GM23338 (cell line): ENCODE data around the gene LCN6. TPM values are rescaled to one million over a fixed set of nuclear protein-coding genes. Genes with fewer than 3 reads are reported as not detected.

Experiments used
- ATAC-seq: fragments of 200-7000 bp; cut with Tn5 transposase; 3 replicates; pipeline ENCODE4 v1.9.1; 2020
- DNase-seq: peaks from one replicate; pipeline ENCODE4 v3.0.0-alpha.2; 2015; ENCODE audit warnings: low spot score
- H2AFZ ChIP-seq: fragments of 200-600 bp; sonication (generic); 2 replicates; pipeline ENCODE4 v1.8.0; 2016; ENCODE audit warnings: antibody characterized with exemption, mild to moderate bottlenecking, moderate library complexity
- H3F3A ChIP-seq: fragments of 200-600 bp; sonication (generic); replicated peaks from 2 replicates; pipeline ENCODE4 v1.8.0; 2017; ENCODE audit warnings: antibody characterized with exemption, mixed run types, low read depth
- H3K27ac ChIP-seq: fragments of 200-600 bp; sonication (generic); 2 replicates; pipeline ENCODE4 v1.6.1; 2016; ENCODE audit warnings: low read depth
- H3K27me3 ChIP-seq: fragments of 200-600 bp; sonication (generic); 2 replicates; pipeline ENCODE4 v1.8.0; 2016; ENCODE audit warnings: mild to moderate bottlenecking, mixed run types, moderate library complexity; ENCODE audit not compliant: insufficient read depth
- H3K36me3 ChIP-seq: fragments of 200-600 bp; sonication (generic); 2 replicates; pipeline ENCODE4 v1.8.0; 2016; ENCODE audit warnings: mild to moderate bottlenecking; ENCODE audit not compliant: insufficient read depth
- H3K4me1 ChIP-seq: fragments of 200-600 bp; sonication (generic); 2 replicates; pipeline ENCODE4 v1.8.0; 2016; ENCODE audit warnings: mild to moderate bottlenecking, moderate library complexity; ENCODE audit not compliant: insufficient read depth
- H3K4me2 ChIP-seq: fragments of 200-600 bp; sonication (generic); 2 replicates; pipeline ENCODE4 v1.7.1; 2017; ENCODE audit warnings: mixed run types
- H3K4me3 ChIP-seq: fragments of 200-600 bp; sonication (generic); 2 replicates; pipeline ENCODE4 v1.6.1; 2016; ENCODE audit warnings: mixed run types
- H3K79me2 ChIP-seq: fragments of 200-600 bp; sonication (generic); replicated peaks from 2 replicates; pipeline ENCODE4 v1.8.0; 2017; ENCODE audit warnings: mild to moderate bottlenecking; ENCODE audit not compliant: insufficient read depth
- H3K9me2 ChIP-seq: fragments of 200-600 bp; sonication (generic); 2 replicates; pipeline ENCODE4 v1.8.0; 2017; ENCODE audit not compliant: insufficient read depth
- H4K20me1 ChIP-seq: fragments of 200-600 bp; sonication (generic); replicated peaks from 2 replicates; pipeline ENCODE4 v1.8.0; 2017; ENCODE audit warnings: mild to moderate bottlenecking; ENCODE audit not compliant: insufficient read depth
- H3K27ac Mint-ChIP-seq: 2 replicates; pipeline ENCODE4 v1.8.0; 2020; ENCODE audit warnings: inconsistent platforms, mild to moderate bottlenecking, moderate library complexity, mixed read lengths
- H3K27me3 Mint-ChIP-seq: 3 replicates; pipeline ENCODE4 v1.8.0; 2022; ENCODE audit warnings: low read depth, mild to moderate bottlenecking, moderate library complexity, mixed read lengths, inconsistent platforms; ENCODE audit not compliant: insufficient read depth, poor library complexity
- H3K36me3 Mint-ChIP-seq: 3 replicates; pipeline ENCODE4 v1.8.0; 2021; ENCODE audit warnings: low read depth, mild to moderate bottlenecking, inconsistent platforms, moderate library complexity, mixed read lengths
- H3K4me1 Mint-ChIP-seq: 3 replicates; pipeline ENCODE4 v1.8.0; 2020; ENCODE audit warnings: mild to moderate bottlenecking, inconsistent platforms, mixed read lengths
- H3K4me3 Mint-ChIP-seq: 3 replicates; pipeline ENCODE4 v1.8.0; 2021; ENCODE audit warnings: moderate library complexity, mild to moderate bottlenecking, inconsistent platforms, mixed read lengths
- H3K9me3 Mint-ChIP-seq: 3 replicates; pipeline ENCODE4 v1.8.0; 2020; ENCODE audit warnings: moderate library complexity, mild to moderate bottlenecking, inconsistent platforms, mixed read lengths
- CREB1 ChIP-seq: fragments of 250-450 bp; sonication (Bioruptor Pico); IDR thresholded peaks from 2 replicates; pipeline ENCODE4 v1.5.0; 2020; ENCODE audit warnings: low read depth, mild to moderate bottlenecking, moderate library complexity
- EZH2 ChIP-seq: fragments of 200-600 bp; sonication (generic); IDR thresholded peaks from one replicate; pipeline ENCODE4 v1.8.0; 2017; ENCODE audit warnings: antibody characterized with exemption, mild to moderate bottlenecking, low read depth; ENCODE audit not compliant: unreplicated experiment
- EZH2phosphoT487 ChIP-seq: fragments of 200-600 bp; sonication (generic); IDR thresholded peaks from one replicate; pipeline ENCODE4 v1.8.1; 2018; ENCODE audit warnings: antibody characterized with exemption; ENCODE audit not compliant: unreplicated experiment
- JUNB ChIP-seq: IDR thresholded peaks from one replicate; pipeline ENCODE4 v1.6.1; 2016; ENCODE audit warnings: antibody characterized with exemption; ENCODE audit not compliant: unreplicated experiment
- NANOG ChIP-seq: IDR thresholded peaks from 2 replicates; pipeline ENCODE4 v1.6.1; 2016; ENCODE audit warnings: antibody characterized with exemption, borderline replicate concordance
- POLR2AphosphoS5 ChIP-seq: IDR thresholded peaks from 2 replicates; pipeline ENCODE4 v1.6.1; 2016; ENCODE audit warnings: antibody characterized with exemption, low read depth
- REST ChIP-seq: IDR thresholded peaks from one replicate; pipeline ENCODE4 v1.6.1; 2018; ENCODE audit warnings: antibody characterized with exemption; ENCODE audit not compliant: unreplicated experiment
- STAT1 ChIP-seq: IDR thresholded peaks from one replicate; pipeline ENCODE4 v1.6.1; 2016; ENCODE audit warnings: antibody characterized with exemption; ENCODE audit not compliant: unreplicated experiment
- ZNF114 ChIP-seq: fragments of 250-450 bp; sonication (Bioruptor Pico); IDR thresholded peaks from 2 replicates; pipeline ENCODE4 v1.5.0; 2020; ENCODE audit warnings: mild to moderate bottlenecking, moderate library complexity
- ZNF331 ChIP-seq: fragments of 250-450 bp; sonication (Bioruptor Pico); IDR thresholded peaks from 2 replicates; pipeline ENCODE4 v1.5.0; 2020; ENCODE audit warnings: low read depth, mild to moderate bottlenecking, moderate library complexity
- ZNF462 ChIP-seq: fragments of 250-450 bp; sonication (Bioruptor Pico); IDR thresholded peaks from 2 replicates; pipeline ENCODE4 v1.5.0; 2020; ENCODE audit warnings: mild to moderate bottlenecking, moderate library complexity
- polyA plus RNA-seq: library from polyadenylated mRNA; unstranded; fragments of >200 nt; fragmentation: Nextera tagmentation; extraction: Ambion mirVana; gene quantifications from 2 replicates; pipeline ENCODE4 v1.2.1, GENCODE V29; 2016
- total RNA-seq: library from RNA; depleted of rRNA; stranded (reverse); fragments of >200 nt; shearing (Covaris generic); gene quantifications from 2 replicates; pipeline ENCODE4 v1.2.3, GENCODE V29; 2014
- TF ChIP-seq, protein P1 (sequence below), 2 experiments: fragments of 200-600 bp in 1 of 2; sonication (generic) in 1 of 2; conservative IDR thresholded peaks; 2 replicates each; pipeline versions ENCODE4 v1.5.1 to v1.6.1; 2016 to 2017; ENCODE audit warnings: antibody characterized with exemption in 2 of 2, low read depth in 2 of 2, mild to moderate bottlenecking in 2 of 2, moderate library complexity in 1 of 2
- TF ChIP-seq, protein P2 (sequence below): IDR thresholded peaks from 2 replicates; pipeline ENCODE4 v1.6.1; 2016; ENCODE audit warnings: antibody characterized with exemption

LCN6 gene
- total and polyA plus RNA-seq, 2 experiments from 2014 or later = not detected

GRCh38 chr9:136741883-136742571 lies 6.3 kb downstream of the LCN6 start:
- H3K27me3 Mint-ChIP-seq = peaks cover 10% of the 10 kb centered on the region
- H3K9me2 ChIP-seq = no peaks in the 10 kb centered on the region
- H3K27ac ChIP-seq = no peak overlapping the region
- TF ChIP-seq POLR2AphosphoS5 = no peak
- TF ChIP-seq, protein P1, sequence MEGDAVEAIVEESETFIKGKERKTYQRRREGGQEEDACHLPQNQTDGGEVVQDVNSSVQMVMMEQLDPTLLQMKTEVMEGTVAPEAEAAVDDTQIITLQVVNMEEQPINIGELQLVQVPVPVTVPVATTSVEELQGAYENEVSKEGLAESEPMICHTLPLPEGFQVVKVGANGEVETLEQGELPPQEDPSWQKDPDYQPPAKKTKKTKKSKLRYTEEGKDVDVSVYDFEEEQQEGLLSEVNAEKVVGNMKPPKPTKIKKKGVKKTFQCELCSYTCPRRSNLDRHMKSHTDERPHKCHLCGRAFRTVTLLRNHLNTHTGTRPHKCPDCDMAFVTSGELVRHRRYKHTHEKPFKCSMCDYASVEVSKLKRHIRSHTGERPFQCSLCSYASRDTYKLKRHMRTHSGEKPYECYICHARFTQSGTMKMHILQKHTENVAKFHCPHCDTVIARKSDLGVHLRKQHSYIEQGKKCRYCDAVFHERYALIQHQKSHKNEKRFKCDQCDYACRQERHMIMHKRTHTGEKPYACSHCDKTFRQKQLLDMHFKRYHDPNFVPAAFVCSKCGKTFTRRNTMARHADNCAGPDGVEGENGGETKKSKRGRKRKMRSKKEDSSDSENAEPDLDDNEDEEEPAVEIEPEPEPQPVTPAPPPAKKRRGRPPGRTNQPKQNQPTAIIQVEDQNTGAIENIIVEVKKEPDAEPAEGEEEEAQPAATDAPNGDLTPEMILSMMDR (conservative IDR thresholded peaks at IDR 0.05; ENCODE audit: low read depth in 2 of 2) = no peak
- no peak for TF ChIP-seq EZH2
- TF ChIP-seq ZNF462 = no peak
- TF ChIP-seq ZNF331 (CRISPR knock-in tag) = no peak
- no peak for TF ChIP-seq JUNB
- TF ChIP-seq STAT1 = no peak
- TF ChIP-seq NANOG = no peak
- TF ChIP-seq CREB1 = no peak
- TF ChIP-seq REST = no peak
- TF ChIP-seq ZNF114 (CRISPR knock-in tag) = no peak
- no peak for TF ChIP-seq EZH2phosphoT487
- TF ChIP-seq, protein P2, sequence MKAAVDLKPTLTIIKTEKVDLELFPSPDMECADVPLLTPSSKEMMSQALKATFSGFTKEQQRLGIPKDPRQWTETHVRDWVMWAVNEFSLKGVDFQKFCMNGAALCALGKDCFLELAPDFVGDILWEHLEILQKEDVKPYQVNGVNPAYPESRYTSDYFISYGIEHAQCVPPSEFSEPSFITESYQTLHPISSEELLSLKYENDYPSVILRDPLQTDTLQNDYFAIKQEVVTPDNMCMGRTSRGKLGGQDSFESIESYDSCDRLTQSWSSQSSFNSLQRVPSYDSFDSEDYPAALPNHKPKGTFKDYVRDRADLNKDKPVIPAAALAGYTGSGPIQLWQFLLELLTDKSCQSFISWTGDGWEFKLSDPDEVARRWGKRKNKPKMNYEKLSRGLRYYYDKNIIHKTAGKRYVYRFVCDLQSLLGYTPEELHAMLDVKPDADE = no peak
- no peaks in the 10 kb centered on the region for H3K79me2 ChIP-seq
- DNase-seq (no peak), ATAC-seq (peak; percentile 5; the same call in 2 of the 3 replicates)
- no peaks in the 10 kb centered on the region for H3K4me1 ChIP-seq
- no peak overlapping the region for H3K27ac Mint-ChIP-seq
- H3K4me3 Mint-ChIP-seq = no peak overlapping the region
- no peaks in the 10 kb centered on the region; the same call in 2 of the 3 replicates for H3K9me3 Mint-ChIP-seq
- H3K4me1 Mint-ChIP-seq = peaks cover 2% of the 10 kb centered on the region; the same call in 1 of the 3 replicates
- H3K27me3 ChIP-seq = no peaks in the 10 kb centered on the region
- no peak overlapping the region for H3K4me2 ChIP-seq
- no peaks in the 10 kb centered on the region for H3F3A ChIP-seq
- H3K36me3 ChIP-seq = no peaks in the 10 kb centered on the region
- H3K36me3 Mint-ChIP-seq = no peaks in the 10 kb centered on the region
- no peak overlapping the region; the same call in 1 of the 2 replicates for H2AFZ ChIP-seq
- H3K4me3 ChIP-seq = peak overlapping the region; percentile 26; the same call in 1 of the 2 replicates
- H4K20me1 ChIP-seq = no peaks in the 10 kb centered on the region
